Parathyroid adenoma (tissue), 2 donors: ENCODE data around the gene AXDND1.

Source experiments
- H2AFZ ChIP-seq: fragments of 300-600 bp; sonication (generic); one replicate; pipeline ENCODE4 v1.7.0; 2017; ENCODE audit warnings: antibody characterized with exemption, mild to moderate bottlenecking
- H3K27ac ChIP-seq: fragments of 300-600 bp; sonication (generic); one replicate; pipeline ENCODE4 v1.7.0; 2017
- H3K27me3 ChIP-seq: fragments of 300-600 bp; sonication (generic); one replicate; pipeline ENCODE4 v1.7.0; 2017; ENCODE audit warnings: low read length; ENCODE audit not compliant: control insufficient read depth, insufficient read depth
- H3K36me3 ChIP-seq: fragments of 300-600 bp; sonication (generic); one replicate; pipeline ENCODE4 v1.7.0; 2017; ENCODE audit warnings: low read length; ENCODE audit not compliant: control insufficient read depth, insufficient read depth
- H3K4me1 ChIP-seq: fragments of 300-600 bp; sonication (generic); one replicate; pipeline ENCODE4 v1.7.0; 2017; ENCODE audit warnings: control low read depth
- H3K4me2 ChIP-seq: fragments of 300-600 bp; sonication (generic); one replicate; pipeline ENCODE4 v1.7.0; 2017; ENCODE audit warnings: low read length
- H3K4me3 ChIP-seq: fragments of 300-600 bp; sonication (generic); one replicate; pipeline ENCODE4 v1.7.0; 2017; ENCODE audit warnings: low read depth, low read length
- H3K79me2 ChIP-seq: fragments of 300-600 bp; sonication (generic); one replicate; pipeline ENCODE4 v1.7.0; 2017; ENCODE audit warnings: control low read depth
- H3K9ac ChIP-seq: fragments of 300-600 bp; sonication (generic); one replicate; pipeline ENCODE4 v1.7.0; 2017; ENCODE audit warnings: mild to moderate bottlenecking
- H3K9me3 ChIP-seq: fragments of 300-600 bp; sonication (generic); one replicate; pipeline ENCODE4 v1.7.0; 2017; ENCODE audit warnings: low read length; ENCODE audit not compliant: control insufficient read depth
- CTCF ChIP-seq: fragments of 300-600 bp; sonication (generic); IDR thresholded peaks from one replicate; pipeline ENCODE4 v1.7.0; 2017; ENCODE audit warnings: antibody characterized with exemption, mild to moderate bottlenecking
- donor health status: primary hyperparathyroidism.

The AXDND1 gene

GRCh38 chr1:179474713-179475112 is 108.9 kb downstream of the AXDND1 start:
- no peaks in the 10 kb centered on the region for H3K27me3 ChIP-seq
- H3K79me2 ChIP-seq: no peaks in the 10 kb centered on the region
- H2AFZ ChIP-seq: no peak overlapping the region
- no peaks in the 10 kb centered on the region for H3K36me3 ChIP-seq
- no peak overlapping the region for H3K4me2 ChIP-seq
- H3K27ac ChIP-seq: no peak overlapping the region
- H3K4me3 ChIP-seq: no peak overlapping the region
- H3K9me3 ChIP-seq: no peaks in the 10 kb centered on the region
- H3K4me1 ChIP-seq: no peaks in the 10 kb centered on the region
- TF ChIP-seq CTCF: no peak
- no peak overlapping the region for H3K9ac ChIP-seq

GRCh38 chr1:179476484-179476883 is 110.7 kb downstream of the AXDND1 start:
- no peak overlapping the region for H2AFZ ChIP-seq
- no peak for TF ChIP-seq CTCF
- no peaks in the 10 kb centered on the region for H3K9me3 ChIP-seq
- no peak overlapping the region for H3K4me3 ChIP-seq
- H3K36me3 ChIP-seq: no peaks in the 10 kb centered on the region
- H3K27me3 ChIP-seq: no peaks in the 10 kb centered on the region
- no peak overlapping the region for H3K9ac ChIP-seq
- H3K4me2 ChIP-seq: no peak overlapping the region
- no peaks in the 10 kb centered on the region for H3K4me1 ChIP-seq
- H3K27ac ChIP-seq: no peak overlapping the region
- H3K79me2 ChIP-seq: no peaks in the 10 kb centered on the region

- Histone ChIP-seq H3K27me3 (no peaks in the 10 kb centered on the region), H3K9ac (no peak overlapping the region), H2AFZ (no peak overlapping the region), H3K4me1 (no peaks in the 10 kb centered on the region), H3K4me2 (no peak overlapping the region), H3K9me3 (no peaks in the 10 kb centered on the region), H3K4me3 (no peak overlapping the region), H3K36me3 (no peaks in the 10 kb centered on the region), H3K79me2 (no peaks in the 10 kb centered on the region), H3K27ac (no peak overlapping the region)
- TF ChIP-seq CTCF: no peak
These were observed 112.6 kb downstream of the AXDND1 start for GRCh38 chr1:179478370-179478769.

- Histone ChIP-seq H2AFZ (no peak overlapping the region), H3K9ac (no peak overlapping the region), H3K4me1 (no peaks in the 10 kb centered on the region), H3K79me2 (no peaks in the 10 kb centered on the region), H3K27ac (no peak overlapping the region), H3K27me3 (no peaks in the 10 kb centered on the region), H3K36me3 (no peaks in the 10 kb centered on the region), H3K4me3 (no peak overlapping the region), H3K4me2 (no peak overlapping the region), H3K9me3 (no peaks in the 10 kb centered on the region)
- no peak for TF ChIP-seq CTCF
These were observed 124.8 kb downstream of the AXDND1 start for GRCh38 chr1:179490611-179491010.

GRCh38 chr1:179493323-179493722 is 127.6 kb downstream of the AXDND1 start:
- Histone ChIP-seq H3K27me3 (no peaks in the 10 kb centered on the region), H3K9ac (no peak overlapping the region)
- no peak for TF ChIP-seq CTCF

More at GRCh38 chr1:179493323-179493722, 127.6 kb downstream of the AXDND1 start:
- Histone ChIP-seq H3K79me2 (no peaks in the 10 kb centered on the region), H3K4me3 (no peak overlapping the region), H3K4me1 (no peaks in the 10 kb centered on the region), H3K36me3 (no peaks in the 10 kb centered on the region), H3K27ac (no peak overlapping the region), H2AFZ (no peak overlapping the region), H3K4me2 (no peak overlapping the region), H3K9me3 (no peaks in the 10 kb centered on the region)
